OCI-LY7 (cell line): ENCODE measurements around the gene KCNB1. TPM values are rescaled to one million over a fixed set of nuclear protein-coding genes. Genes with fewer than 3 reads are reported as not detected.

Source experiments
- BruUV-seq: library from RNA; stranded (reverse); fragments of 400-500 nt; replicated peaks from 2 replicates; lab custom pipeline; 2021; lab: Mats Ljungman, UMichigan
- CTCF ChIA-PET: fragments of 300-600 bp; sonication (Branson Sonifier 250); formaldehyde crosslinking; loops from one replicate; lab custom pipeline; 2022; ENCODE audit warnings: antibody characterized with exemption; ENCODE audit not compliant: unreplicated experiment; lab: Charles Lee
- POLR2A ChIA-PET: fragments of 300-600 bp; sonication (Branson Sonifier 250); formaldehyde crosslinking; loops from one replicate; lab custom pipeline; 2022; ENCODE audit warnings: antibody characterized with exemption; lab: Charles Lee
- DNase-seq: peaks from one replicate; pipeline ENCODE4 v3.0.0-alpha.2; 2015; ENCODE audit warnings: low spot score
- H2AFZ ChIP-seq: fragments of 200-600 bp; sonication (generic), shearing (Covaris generic); 2 replicates; pipeline ENCODE4 v1.6.1; 2014; ENCODE audit warnings: mild to moderate bottlenecking, antibody characterized with exemption, low read length, moderate library complexity
- H3K27ac ChIP-seq: fragments of 200-600 bp; sonication (generic); 2 replicates; pipeline ENCODE4 v1.5.1; 2014; ENCODE audit warnings: mixed run types, low read depth, mild to moderate bottlenecking, moderate library complexity, low read length, inconsistent platforms; ENCODE audit not compliant: poor library complexity, severe bottlenecking
- H3K36me3 ChIP-seq: fragments of 200-600 bp; sonication (generic); 2 replicates; pipeline ENCODE4 v1.6.1; 2014; ENCODE audit warnings: mild to moderate bottlenecking, antibody characterized with exemption, low read length, moderate library complexity, mixed read lengths; ENCODE audit not compliant: insufficient read depth
- H3K4me1 ChIP-seq: fragments of 200-600 bp; sonication (generic); 2 replicates; pipeline ENCODE4 v1.5.1; 2014; ENCODE audit warnings: mild to moderate bottlenecking, low read length; ENCODE audit not compliant: insufficient read depth, poor library complexity, severe bottlenecking
- H3K4me2 ChIP-seq: fragments of 200-600 bp; sonication (generic); 2 replicates; pipeline ENCODE4 v1.6.1; 2014; ENCODE audit warnings: mild to moderate bottlenecking, low read length
- H3K4me3 ChIP-seq: fragments of 200-600 bp; sonication (generic); 2 replicates; pipeline ENCODE4 v1.5.1; 2014; ENCODE audit warnings: mild to moderate bottlenecking, low read depth, low read length; ENCODE audit not compliant: poor library complexity, severe bottlenecking
- H3K79me2 ChIP-seq: fragments of 200-600 bp; sonication (generic); 2 replicates; pipeline ENCODE4 v1.6.1; 2016; ENCODE audit warnings: low read depth, mild to moderate bottlenecking, low read length, moderate library complexity, mixed read lengths; ENCODE audit not compliant: insufficient read depth
- H3K9me2 ChIP-seq: fragments of 200-600 bp; sonication (generic); 2 replicates; pipeline ENCODE4 v1.6.1; 2016; ENCODE audit warnings: mild to moderate bottlenecking, low read length, mixed read lengths; ENCODE audit not compliant: insufficient read depth
- H3K9me3 ChIP-seq: fragments of 200-600 bp; sonication (generic); 2 replicates; pipeline ENCODE4 v1.6.1; 2014; ENCODE audit warnings: mild to moderate bottlenecking, mixed run types, low read length, mixed read lengths
- H4K20me1 ChIP-seq: fragments of 200-600 bp; sonication (generic); 2 replicates; pipeline ENCODE4 v1.6.1; 2014; ENCODE audit warnings: mild to moderate bottlenecking, antibody characterized with exemption, low read length, moderate library complexity, mixed read lengths; ENCODE audit not compliant: insufficient read depth
- CTCF ChIP-seq: fragments of 200-600 bp; sonication (generic); conservative IDR thresholded peaks from 2 replicates; pipeline ENCODE4 v1.5.1; 2014; ENCODE audit warnings: mild to moderate bottlenecking, antibody characterized with exemption, low read length, moderate library complexity, mixed read lengths
- EZH2phosphoT487 ChIP-seq: fragments of 200-600 bp; sonication (generic); IDR thresholded peaks from 2 replicates; pipeline ENCODE4 v1.6.1; 2018; ENCODE audit warnings: low read depth, borderline replicate concordance, mild to moderate bottlenecking, mixed run types, antibody characterized with exemption, low read length, moderate library complexity, mixed read lengths
- intact Hi-C: fragments of 100-400 bp; cut with micrococcal nuclease; formaldehyde crosslinking; loops from one replicate; pipeline ENCODE4 v1.10.0; 2022; ENCODE audit not compliant: unreplicated experiment
- total RNA-seq, 2 experiments: library from RNA; depleted of rRNA in 1 of 2; stranded (reverse); fragments of >200 nt in 1 of 2; shearing (Covaris generic) in 1 of 2; gene quantifications; 2 replicates each; pipeline ENCODE4 v1.2.3, GENCODE V29; 2014 to 2022

KCNB1 gene
- total RNA-seq, 2 experiments from 2014 or later = not detected

- H3K9me2 ChIP-seq = no peaks in the 10 kb centered on the region
- H3K36me3 ChIP-seq = no peaks in the 10 kb centered on the region
- H3K4me1 ChIP-seq = no peaks in the 10 kb centered on the region
- DNase-seq = no peak
- no peaks in the 10 kb centered on the region for H4K20me1 ChIP-seq
- no peaks in the 10 kb centered on the region for H3K9me3 ChIP-seq
- H3K4me2 ChIP-seq = no peak overlapping the region
- TF ChIP-seq CTCF (no peak), EZH2phosphoT487 (no peak)
- ChIA-PET CTCF (interaction anchor here (0.6 kb wide), 1 partner anchor 93 kb away, joined by 3 read pairs; no protein-coding TSS in a partner anchor), POLR2A (interaction anchor here (0.6 to 1.0 kb wide), 4 partner anchors 19 to 623 kb away, joined by 3 read pairs; no protein-coding TSS in a partner anchor)
- H3K4me3 ChIP-seq = no peak overlapping the region
- no peaks in the 10 kb centered on the region for H3K79me2 ChIP-seq
- H3K27ac ChIP-seq = no peak overlapping the region
- H2AFZ ChIP-seq = no peak overlapping the region
- intact Hi-C loops = no loop called here
- BruUV-seq = no TSS peak
Observed at GRCh38 chr20:49505518-49505917, 23.1 kb upstream of the KCNB1 start.

- intact Hi-C loops = no loop called here
- CTCF ChIA-PET = no interaction called here
- no peaks in the 10 kb centered on the region for H3K4me1 ChIP-seq
Observed at GRCh38 chr20:49503176-49503575, 20.7 kb upstream of the KCNB1 start.

More at GRCh38 chr20:49503176-49503575, 20.7 kb upstream of the KCNB1 start:
- Histone ChIP-seq H3K9me3 (no peaks in the 10 kb centered on the region), H3K36me3 (no peaks in the 10 kb centered on the region), H3K9me2 (no peaks in the 10 kb centered on the region), H3K4me2 (no peak overlapping the region), H4K20me1 (no peaks in the 10 kb centered on the region), H3K27ac (no peak overlapping the region), H3K4me3 (no peak overlapping the region), H2AFZ (no peak overlapping the region), H3K79me2 (no peaks in the 10 kb centered on the region)
- BruUV-seq = no TSS peak
- TF ChIP-seq CTCF (no peak), EZH2phosphoT487 (no peak)
- no peak for DNase-seq
- POLR2A ChIA-PET = interaction anchor here (0.7 kb wide), 1 partner anchor 431 kb away, joined by 3 read pairs; no protein-coding TSS in a partner anchor
